NB4 (cell line): ENCODE measurements around the gene C5orf63.

Experiments
- POLR2A ChIP-seq: IDR thresholded peaks from 2 replicates; pipeline ENCODE4 v1.6.1; 2011; ENCODE audit warnings: mild to moderate bottlenecking; ENCODE audit not compliant: insufficient read length; ENCODE audit errors: extremely low read depth
- TF ChIP-seq, protein P1 (sequence below): IDR thresholded peaks from one replicate; pipeline ENCODE4 v1.5.1; 2012; ENCODE audit warnings: low read depth, low read length

DNA sequence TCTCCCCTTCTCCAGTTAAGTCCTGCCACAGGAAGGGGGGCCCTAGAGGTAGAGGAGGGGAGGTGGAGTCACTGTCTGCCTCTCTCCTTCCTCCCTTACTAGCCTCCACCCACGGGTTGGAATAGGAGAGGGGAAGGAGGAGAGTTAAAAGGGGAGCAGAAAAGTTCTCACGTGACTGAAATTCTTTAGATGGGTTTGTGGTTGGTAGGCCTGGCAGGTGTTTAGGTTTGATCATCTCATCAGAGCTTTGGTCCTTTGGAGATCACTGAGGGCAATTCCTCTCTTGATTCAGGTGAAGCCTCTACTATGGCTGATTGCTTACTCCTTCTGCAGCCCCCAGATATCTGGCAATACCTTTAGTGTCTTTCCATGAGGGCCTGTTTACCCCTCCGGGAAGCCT, 24.9 kb upstream of the C5orf63 start:
- TF ChIP-seq, protein P1, sequence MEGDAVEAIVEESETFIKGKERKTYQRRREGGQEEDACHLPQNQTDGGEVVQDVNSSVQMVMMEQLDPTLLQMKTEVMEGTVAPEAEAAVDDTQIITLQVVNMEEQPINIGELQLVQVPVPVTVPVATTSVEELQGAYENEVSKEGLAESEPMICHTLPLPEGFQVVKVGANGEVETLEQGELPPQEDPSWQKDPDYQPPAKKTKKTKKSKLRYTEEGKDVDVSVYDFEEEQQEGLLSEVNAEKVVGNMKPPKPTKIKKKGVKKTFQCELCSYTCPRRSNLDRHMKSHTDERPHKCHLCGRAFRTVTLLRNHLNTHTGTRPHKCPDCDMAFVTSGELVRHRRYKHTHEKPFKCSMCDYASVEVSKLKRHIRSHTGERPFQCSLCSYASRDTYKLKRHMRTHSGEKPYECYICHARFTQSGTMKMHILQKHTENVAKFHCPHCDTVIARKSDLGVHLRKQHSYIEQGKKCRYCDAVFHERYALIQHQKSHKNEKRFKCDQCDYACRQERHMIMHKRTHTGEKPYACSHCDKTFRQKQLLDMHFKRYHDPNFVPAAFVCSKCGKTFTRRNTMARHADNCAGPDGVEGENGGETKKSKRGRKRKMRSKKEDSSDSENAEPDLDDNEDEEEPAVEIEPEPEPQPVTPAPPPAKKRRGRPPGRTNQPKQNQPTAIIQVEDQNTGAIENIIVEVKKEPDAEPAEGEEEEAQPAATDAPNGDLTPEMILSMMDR: no peak
- no peak for TF ChIP-seq POLR2A
